OCI-LY1 (cell line): ENCODE results near the gene POLDIP3.

Experiments used
- H2AFZ ChIP-seq: fragments of 200-600 bp; sonication (generic), shearing (Covaris generic); 2 replicates; pipeline ENCODE4 v1.6.0; 2014; ENCODE audit warnings: antibody characterized with exemption, mild to moderate bottlenecking, low read length
- H3F3A ChIP-seq: fragments of 200-600 bp; sonication (generic), shearing (Covaris generic); 2 replicates; pipeline ENCODE4 v1.6.0; 2014; ENCODE audit warnings: mild to moderate bottlenecking, antibody characterized with exemption, low read length, moderate library complexity; ENCODE audit not compliant: insufficient read depth
- H3K27ac ChIP-seq: fragments of 200-600 bp; sonication (generic); 2 replicates; pipeline ENCODE4 v1.5.1; 2014; ENCODE audit warnings: low read length, mixed run types, mild to moderate bottlenecking, low read depth; ENCODE audit not compliant: poor library complexity, severe bottlenecking
- H3K27me3 ChIP-seq: fragments of 200-600 bp; sonication (generic); 2 replicates; pipeline ENCODE4 v1.6.0; 2014; ENCODE audit warnings: antibody characterized with exemption, mild to moderate bottlenecking, low read length, moderate library complexity; ENCODE audit not compliant: insufficient read depth
- H3K36me3 ChIP-seq: fragments of 200-600 bp; sonication (generic); 2 replicates; pipeline ENCODE4 v1.6.1; 2014; ENCODE audit warnings: mild to moderate bottlenecking, antibody characterized with exemption, low read length, moderate library complexity, mixed read lengths; ENCODE audit not compliant: insufficient read depth
- H3K4me1 ChIP-seq: fragments of 200-600 bp; sonication (generic); 2 replicates; pipeline ENCODE4 v1.5.1; 2014; ENCODE audit warnings: mild to moderate bottlenecking, low read length, moderate library complexity; ENCODE audit not compliant: insufficient read depth, severe bottlenecking
- H3K4me2 ChIP-seq: fragments of 200-600 bp; sonication (generic), shearing (Covaris generic); 2 replicates; pipeline ENCODE4 v1.6.1; 2014; ENCODE audit warnings: low read length
- H3K4me3 ChIP-seq: fragments of 200-600 bp; sonication (generic); 2 replicates; pipeline ENCODE4 v1.5.1; 2014; ENCODE audit warnings: low read length, low read depth, mild to moderate bottlenecking, mixed read lengths; ENCODE audit not compliant: poor library complexity, severe bottlenecking
- H3K79me2 ChIP-seq: fragments of 200-600 bp; shearing (Covaris generic); 2 replicates; pipeline ENCODE4 v1.6.1; 2016; ENCODE audit warnings: mixed run types, low read length, mixed read lengths; ENCODE audit not compliant: insufficient read depth
- H3K9ac ChIP-seq: fragments of 200-600 bp; sonication (generic), shearing (Covaris generic); 2 replicates; pipeline ENCODE4 v1.6.1; 2014; ENCODE audit warnings: mild to moderate bottlenecking, low read length, mixed read lengths
- H3K9me2 ChIP-seq: fragments of 200-600 bp; sonication (generic), shearing (Covaris generic); 2 replicates; pipeline ENCODE4 v1.6.1; 2014; ENCODE audit warnings: low read depth, mild to moderate bottlenecking, low read length, mixed read lengths
- H3K9me3 ChIP-seq: fragments of 200-600 bp; shearing (Covaris generic); 2 replicates; pipeline ENCODE4 v1.6.1; 2014; ENCODE audit warnings: low read length, mixed read lengths
- H4K20me1 ChIP-seq: fragments of 200-600 bp; sonication (generic), shearing (Covaris generic); 2 replicates; pipeline ENCODE4 v1.6.0; 2016; ENCODE audit warnings: mild to moderate bottlenecking, low read length; ENCODE audit not compliant: insufficient read depth
- EZH2 ChIP-seq: fragments of 200-600 bp; sonication (generic), shearing (Covaris generic); IDR thresholded peaks from 2 replicates; pipeline ENCODE4 v1.8.0; 2017; ENCODE audit warnings: borderline replicate concordance, mixed run types, mild to moderate bottlenecking, antibody characterized with exemption, low read length, moderate library complexity, mixed read lengths
- TF ChIP-seq, protein P1 (sequence below): fragments of 200-600 bp; sonication (generic), shearing (Covaris generic); IDR thresholded peaks from 2 replicates; pipeline ENCODE4 v1.5.1; 2017; ENCODE audit warnings: mild to moderate bottlenecking, antibody characterized with exemption, low read length, moderate library complexity, mixed read lengths

POLDIP3 gene

DNA sequence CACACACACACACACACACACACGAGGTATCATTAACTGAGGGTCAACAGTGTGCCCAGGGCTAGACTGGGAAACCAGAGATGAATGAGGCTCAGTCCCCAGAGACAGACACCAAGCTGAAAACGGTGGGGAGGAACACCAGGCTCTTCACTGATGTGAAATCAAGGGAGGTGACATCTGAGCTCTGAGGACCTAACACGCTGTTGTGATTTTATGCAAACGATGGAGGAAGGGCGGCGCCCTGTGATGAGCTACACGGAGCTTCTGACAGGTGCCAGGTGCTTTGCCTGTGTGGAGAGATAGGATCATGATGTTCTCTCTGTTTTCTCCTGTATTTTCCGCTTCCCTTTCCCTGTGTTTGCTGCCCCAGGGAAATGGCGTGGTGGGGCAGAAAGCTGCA lies 41.0 kb upstream of the POLDIP3 start:
- no peak overlapping the region for H3K4me3 ChIP-seq
- H2AFZ ChIP-seq: no peak overlapping the region
- H3K9ac ChIP-seq: no peak overlapping the region; the same call in 1 of the 2 replicates
- TF ChIP-seq, protein P1, sequence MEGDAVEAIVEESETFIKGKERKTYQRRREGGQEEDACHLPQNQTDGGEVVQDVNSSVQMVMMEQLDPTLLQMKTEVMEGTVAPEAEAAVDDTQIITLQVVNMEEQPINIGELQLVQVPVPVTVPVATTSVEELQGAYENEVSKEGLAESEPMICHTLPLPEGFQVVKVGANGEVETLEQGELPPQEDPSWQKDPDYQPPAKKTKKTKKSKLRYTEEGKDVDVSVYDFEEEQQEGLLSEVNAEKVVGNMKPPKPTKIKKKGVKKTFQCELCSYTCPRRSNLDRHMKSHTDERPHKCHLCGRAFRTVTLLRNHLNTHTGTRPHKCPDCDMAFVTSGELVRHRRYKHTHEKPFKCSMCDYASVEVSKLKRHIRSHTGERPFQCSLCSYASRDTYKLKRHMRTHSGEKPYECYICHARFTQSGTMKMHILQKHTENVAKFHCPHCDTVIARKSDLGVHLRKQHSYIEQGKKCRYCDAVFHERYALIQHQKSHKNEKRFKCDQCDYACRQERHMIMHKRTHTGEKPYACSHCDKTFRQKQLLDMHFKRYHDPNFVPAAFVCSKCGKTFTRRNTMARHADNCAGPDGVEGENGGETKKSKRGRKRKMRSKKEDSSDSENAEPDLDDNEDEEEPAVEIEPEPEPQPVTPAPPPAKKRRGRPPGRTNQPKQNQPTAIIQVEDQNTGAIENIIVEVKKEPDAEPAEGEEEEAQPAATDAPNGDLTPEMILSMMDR: no peak
- no peak for TF ChIP-seq EZH2
- no peaks in the 10 kb centered on the region for H3F3A ChIP-seq
- peak overlapping the region; percentile 64 for H3K27ac ChIP-seq
- H3K4me2 ChIP-seq: peak overlapping the region; percentile 39; the same call in 1 of the 2 replicates
- no peaks in the 10 kb centered on the region for H3K79me2 ChIP-seq
- no peaks in the 10 kb centered on the region for H3K9me2 ChIP-seq
- H3K36me3 ChIP-seq: no peaks in the 10 kb centered on the region
- no peaks in the 10 kb centered on the region for H3K9me3 ChIP-seq
- no peaks in the 10 kb centered on the region for H4K20me1 ChIP-seq
- peaks cover 27% of the 10 kb centered on the region for H3K4me1 ChIP-seq
- no peaks in the 10 kb centered on the region for H3K27me3 ChIP-seq

DNA sequence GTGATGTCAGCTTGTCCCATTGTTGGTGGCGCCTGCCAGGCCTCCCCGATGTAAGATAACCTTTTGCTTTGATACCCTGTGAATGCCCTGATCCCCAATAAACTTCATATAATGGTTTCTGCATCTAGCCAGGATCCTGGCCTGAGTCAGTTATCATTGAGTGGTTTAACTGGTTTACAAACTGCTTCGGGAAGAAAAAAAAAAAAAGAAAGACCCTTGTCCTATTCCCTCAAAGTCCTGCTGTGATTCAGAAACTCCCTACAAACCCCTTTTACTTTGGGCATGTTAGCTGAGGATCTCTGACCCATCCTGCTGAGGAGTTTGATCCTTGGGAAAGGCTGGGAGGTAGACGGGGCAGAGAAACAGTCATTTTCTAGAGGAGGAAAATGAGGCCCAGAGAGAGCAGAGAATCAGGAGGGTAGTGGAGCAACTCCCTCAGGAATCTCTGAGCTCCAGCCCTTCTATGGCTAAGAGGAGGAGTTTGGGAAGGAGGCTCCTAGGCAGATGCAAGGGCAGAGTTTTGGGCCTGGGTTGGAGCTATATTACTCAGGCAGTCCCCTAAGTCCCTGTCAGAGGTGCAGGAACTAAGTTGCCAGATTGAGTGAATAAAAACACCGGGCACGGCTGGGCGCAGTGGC lies 39.9 kb upstream of the POLDIP3 start:
- Histone ChIP-seq H3K27ac (peak overlapping the region; percentile 64), H3F3A (no peaks in the 10 kb centered on the region), H3K79me2 (no peaks in the 10 kb centered on the region), H3K27me3 (no peaks in the 10 kb centered on the region), H3K4me3 (no peak overlapping the region), H4K20me1 (no peaks in the 10 kb centered on the region), H2AFZ (no peak overlapping the region), H3K36me3 (no peaks in the 10 kb centered on the region), H3K9me2 (no peaks in the 10 kb centered on the region), H3K9me3 (no peaks in the 10 kb centered on the region), H3K4me2 (no peak overlapping the region), H3K4me1 (peaks cover 31% of the 10 kb centered on the region), H3K9ac (no peak overlapping the region)
- TF ChIP-seq, protein P1: no peak
- no peak for TF ChIP-seq EZH2

DNA sequence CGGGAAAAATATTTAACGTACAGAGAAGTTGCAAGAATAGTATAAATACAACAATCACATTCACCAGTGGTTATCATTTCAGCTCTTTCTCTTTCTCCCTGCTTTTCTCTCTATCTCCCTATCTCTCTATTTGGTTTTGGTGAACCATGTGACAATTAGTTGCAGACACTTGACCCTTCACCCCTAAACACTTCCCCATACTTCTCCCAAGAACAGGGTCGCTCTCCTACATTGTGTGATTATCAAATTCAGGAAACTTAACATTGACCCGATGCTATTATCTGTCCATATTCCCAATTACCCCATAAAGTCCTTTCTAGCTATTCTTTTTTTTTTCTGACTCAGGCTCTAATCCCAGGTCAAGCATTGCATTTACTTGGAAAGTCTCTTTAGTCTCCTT lies 39.3 kb upstream of the POLDIP3 start:
- H2AFZ ChIP-seq: no peak overlapping the region

More for the DNA sequence above, 39.3 kb upstream of the POLDIP3 start:
- no peak overlapping the region for H3K4me3 ChIP-seq
- no peaks in the 10 kb centered on the region for H3K79me2 ChIP-seq
- peaks cover 32% of the 10 kb centered on the region for H3K4me1 ChIP-seq
- H3K27me3 ChIP-seq: no peaks in the 10 kb centered on the region
- no peak overlapping the region for H3K9ac ChIP-seq
- TF ChIP-seq, protein P1: no peak
- no peak for TF ChIP-seq EZH2
- no peak overlapping the region for H3K27ac ChIP-seq
- no peaks in the 10 kb centered on the region for H3K9me3 ChIP-seq
- H3K4me2 ChIP-seq: no peak overlapping the region
- H3K36me3 ChIP-seq: no peaks in the 10 kb centered on the region
- no peaks in the 10 kb centered on the region for H4K20me1 ChIP-seq
- no peaks in the 10 kb centered on the region for H3F3A ChIP-seq
- H3K9me2 ChIP-seq: no peaks in the 10 kb centered on the region
